Measurements from ENCODE around the gene ZFC3H1. TPM values are rescaled to one million over a fixed set of nuclear protein-coding genes. Genes with fewer than 3 reads are reported as not detected.

Gene ZFC3H1
- total and polyA plus RNA-seq, 9 of the 15 experiments (the other 6 are each of a cell fraction or from before 2014, with no cell fraction given): 14.8 to 80.5 (median 22.1) TPM

GRCh38 chr12:71664411-71665089 lies 902 bp upstream of the ZFC3H1 start (continued):
- TF ChIP-seq ETV5 (CRISPR knock-in tag; IDR thresholded peaks at IDR 0.05; ENCODE audit: low read depth) (no peak; the same call in 1 of the 2 replicates), SRSF3 (IDR thresholded peaks at IDR 0.05; ENCODE audit: insufficient read depth, low read length) (no peak), NFRKB (IDR thresholded peaks at IDR 0.05; ENCODE audit: low read depth) (peak; percentile 85; the same call in 1 of the 2 replicates), THRAP3 (IDR thresholded peaks at IDR 0.05; ENCODE audit: borderline replicate concordance) (no peak), FOXM1 (IDR thresholded peaks at IDR 0.05; ENCODE audit: low read depth) (no peak), FOXM1 (CRISPR knock-in tag; IDR thresholded peaks at IDR 0.05; ENCODE audit: low read depth) (no peak), NUFIP1 (IDR thresholded peaks at IDR 0.05; ENCODE audit: partially characterized antibody) (no peak), ZBTB9 (CRISPR knock-in tag; IDR thresholded peaks at IDR 0.05) (no peak), SETDB1 (IDR thresholded peaks at IDR 0.05; ENCODE audit: low read length) (no peak), PHF20 (IDR thresholded peaks at IDR 0.05; ENCODE audit: partially characterized antibody) (no peak), ZZZ3 (IDR thresholded peaks at IDR 0.05) (no peak), EP300 (IDR thresholded peaks at IDR 0.05; ENCODE audit: low read length) (no peak), TAF1 (IDR thresholded peaks at IDR 0.05; ENCODE audit: control insufficient read depth, extremely low read depth, insufficient read depth, low read length, severe bottlenecking) (peak; percentile 0), RBM25 (IDR thresholded peaks at IDR 0.05; ENCODE audit: low read depth, low read length, severe bottlenecking) (no peak), POLR3A (IDR thresholded peaks at IDR 0.05; ENCODE audit: borderline replicate concordance, extremely low read depth, insufficient read depth, insufficient read length) (no peak), RFX5 (IDR thresholded peaks at IDR 0.05; ENCODE audit: low read depth, low read length) (no peak), ASH1L (IDR thresholded peaks at IDR 0.05; ENCODE audit: borderline replicate concordance, low read depth, partially characterized antibody) (no peak), ELK1 (CRISPR knock-in tag; IDR thresholded peaks at IDR 0.05) (no peak), ZNF518B (CRISPR knock-in tag; IDR thresholded peaks at IDR 0.05) (no peak)

Measured in K562 (cell line).